22Rv1 (cell line): ENCODE results near the gene TCERG1L.

Experiments used
- H3K27ac ChIP-seq: fragments of 450-650 bp; 2 replicates; pipeline ENCODE4 v1.5.1; 2017
- ZFX ChIP-seq: fragments of 450-650 bp; IDR thresholded peaks from 2 replicates; pipeline ENCODE4 v1.6.1; 2017; ENCODE audit warnings: antibody characterized with exemption, borderline replicate concordance
- TF ChIP-seq, protein P1 (sequence below): fragments of 450-650 bp; IDR thresholded peaks from 2 replicates; pipeline ENCODE4 v1.5.1; 2017; ENCODE audit warnings: mild to moderate bottlenecking

Gene TCERG1L

DNA sequence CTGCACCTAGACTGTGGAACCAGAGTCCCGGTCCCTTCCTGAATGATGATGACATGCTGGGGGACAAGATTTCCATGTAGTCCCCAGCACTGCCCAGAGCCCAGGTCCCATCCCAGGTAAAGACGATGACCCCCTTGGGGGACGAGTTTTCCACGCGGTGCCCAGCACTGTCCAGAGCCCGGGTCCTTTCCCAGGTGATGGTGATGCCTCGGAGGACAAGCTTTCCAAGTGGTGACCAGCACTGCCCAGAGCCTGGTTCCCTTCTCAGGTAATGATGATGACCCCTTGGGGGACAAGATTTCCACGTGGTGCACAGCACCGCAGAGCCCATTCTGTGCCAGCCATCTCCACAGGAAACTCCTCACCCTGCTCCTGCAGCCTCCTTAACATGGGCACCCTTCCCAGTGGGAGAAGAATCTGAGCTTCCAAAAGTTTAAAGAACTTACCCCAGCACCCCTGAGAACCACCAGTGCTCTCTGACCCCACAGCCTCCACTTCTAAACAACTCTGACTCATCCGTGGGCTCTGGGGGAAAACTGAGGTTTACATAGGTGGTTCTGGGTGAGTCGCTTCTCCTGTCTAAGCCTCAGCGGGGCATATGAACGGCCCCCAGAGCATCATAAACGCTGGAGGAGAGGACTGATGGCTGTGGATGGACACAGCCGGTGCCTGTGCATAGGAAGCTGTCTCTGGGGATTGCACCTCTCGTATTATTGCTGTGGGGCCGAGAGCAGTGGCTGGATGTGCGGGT, 233.2 kb downstream of the TCERG1L start:
- TF ChIP-seq, protein P1, sequence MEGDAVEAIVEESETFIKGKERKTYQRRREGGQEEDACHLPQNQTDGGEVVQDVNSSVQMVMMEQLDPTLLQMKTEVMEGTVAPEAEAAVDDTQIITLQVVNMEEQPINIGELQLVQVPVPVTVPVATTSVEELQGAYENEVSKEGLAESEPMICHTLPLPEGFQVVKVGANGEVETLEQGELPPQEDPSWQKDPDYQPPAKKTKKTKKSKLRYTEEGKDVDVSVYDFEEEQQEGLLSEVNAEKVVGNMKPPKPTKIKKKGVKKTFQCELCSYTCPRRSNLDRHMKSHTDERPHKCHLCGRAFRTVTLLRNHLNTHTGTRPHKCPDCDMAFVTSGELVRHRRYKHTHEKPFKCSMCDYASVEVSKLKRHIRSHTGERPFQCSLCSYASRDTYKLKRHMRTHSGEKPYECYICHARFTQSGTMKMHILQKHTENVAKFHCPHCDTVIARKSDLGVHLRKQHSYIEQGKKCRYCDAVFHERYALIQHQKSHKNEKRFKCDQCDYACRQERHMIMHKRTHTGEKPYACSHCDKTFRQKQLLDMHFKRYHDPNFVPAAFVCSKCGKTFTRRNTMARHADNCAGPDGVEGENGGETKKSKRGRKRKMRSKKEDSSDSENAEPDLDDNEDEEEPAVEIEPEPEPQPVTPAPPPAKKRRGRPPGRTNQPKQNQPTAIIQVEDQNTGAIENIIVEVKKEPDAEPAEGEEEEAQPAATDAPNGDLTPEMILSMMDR: no peak
- TF ChIP-seq ZFX: no peak
- no peak overlapping the region for H3K27ac ChIP-seq

DNA sequence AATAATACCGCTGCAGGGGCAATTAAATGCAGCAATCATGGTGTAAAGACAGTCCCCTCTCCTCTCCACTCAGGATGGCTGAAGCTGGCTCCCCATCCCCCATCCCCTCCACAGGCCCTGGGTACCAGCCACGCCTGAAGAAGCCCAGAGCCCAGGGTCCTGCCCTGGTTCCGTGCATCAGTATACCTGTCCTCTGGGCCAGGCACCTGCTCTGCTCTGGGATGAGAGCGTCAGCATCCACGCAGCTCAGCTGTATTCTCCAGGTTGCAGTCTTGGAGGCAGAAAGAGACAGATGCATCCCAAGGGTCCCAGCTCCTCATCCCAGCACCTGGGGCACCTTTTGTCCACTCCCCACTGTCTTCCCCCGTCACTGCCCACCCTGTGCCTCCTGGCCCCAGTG, 233.8 kb downstream of the TCERG1L start:
- no peak overlapping the region for H3K27ac ChIP-seq
- no peak for TF ChIP-seq ZFX
- TF ChIP-seq, protein P1: no peak

DNA sequence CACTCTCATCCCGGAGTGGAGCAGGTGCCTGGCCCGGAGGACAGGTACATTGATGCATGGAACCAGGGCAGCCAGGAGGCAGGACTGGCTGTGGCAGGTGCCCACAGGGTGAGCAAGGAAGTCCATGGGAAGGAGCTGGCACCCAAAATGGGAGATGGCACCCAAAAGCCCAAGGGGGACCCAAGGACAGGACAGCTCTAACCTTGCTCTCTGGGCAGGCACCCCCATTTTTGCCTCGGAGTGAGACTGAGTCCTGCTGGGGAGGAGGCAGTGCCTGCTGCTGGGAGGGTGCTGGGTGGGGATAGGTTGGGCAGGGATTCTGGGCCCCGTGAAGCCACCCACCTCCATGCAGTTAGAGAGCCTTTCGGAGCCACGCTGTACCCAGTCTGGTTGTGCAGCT, 234.5 kb downstream of the TCERG1L start:
- TF ChIP-seq ZFX: no peak
- TF ChIP-seq, protein P1: no peak
- H3K27ac ChIP-seq: no peak overlapping the region

DNA sequence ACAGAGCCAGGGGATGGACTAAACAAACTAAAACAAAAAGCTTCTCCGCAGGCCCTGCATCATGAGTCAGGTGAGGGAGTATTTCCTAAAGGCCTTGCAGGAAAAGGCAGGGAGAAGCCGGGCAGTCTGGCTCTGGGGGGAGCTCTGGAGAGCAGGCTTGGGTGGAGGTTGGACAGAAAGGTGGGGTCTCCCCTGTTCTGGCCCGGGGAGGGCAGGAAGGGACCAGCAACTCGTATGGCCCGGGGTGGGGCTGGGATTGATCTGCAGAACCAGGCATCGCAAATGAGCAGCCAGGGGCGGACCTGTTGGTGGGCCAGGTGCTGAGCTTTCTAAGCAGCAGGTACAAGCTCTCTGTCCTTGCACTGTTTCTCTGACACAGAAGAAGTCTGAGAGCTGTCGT, 235.2 kb downstream of the TCERG1L start:
- no peak overlapping the region for H3K27ac ChIP-seq
- no peak for TF ChIP-seq ZFX
- TF ChIP-seq, protein P1: no peak

DNA sequence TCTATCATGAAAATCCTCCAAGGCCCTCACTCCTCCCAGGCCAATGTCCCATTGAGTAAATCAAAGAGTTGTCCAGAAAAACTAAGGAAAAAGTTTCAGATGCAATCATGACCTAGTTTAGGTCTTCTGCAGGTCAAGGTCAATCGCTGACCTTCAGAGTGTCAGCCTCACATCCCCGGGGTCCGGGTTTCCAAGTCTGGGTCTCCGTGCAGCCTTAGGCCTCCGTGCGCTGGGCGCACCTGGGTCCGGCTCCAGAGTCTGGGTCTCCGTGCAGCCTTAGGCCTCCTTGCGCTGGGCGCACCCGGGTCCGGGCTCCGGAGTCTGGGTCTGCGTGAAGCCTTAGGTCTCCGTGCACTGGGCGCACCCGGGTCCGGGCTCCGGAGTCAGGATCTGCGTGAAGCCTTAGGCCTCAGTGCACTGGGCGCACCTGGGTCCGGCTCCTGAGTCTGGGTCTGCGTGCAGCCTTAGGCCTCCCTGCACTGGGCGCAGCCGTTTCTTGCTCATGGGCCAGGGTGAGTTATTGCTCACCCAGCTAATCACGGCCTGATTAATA, 236.2 kb downstream of the TCERG1L start:
- TF ChIP-seq, protein P1: no peak
- TF ChIP-seq ZFX: no peak
- H3K27ac ChIP-seq: no peak overlapping the region

DNA sequence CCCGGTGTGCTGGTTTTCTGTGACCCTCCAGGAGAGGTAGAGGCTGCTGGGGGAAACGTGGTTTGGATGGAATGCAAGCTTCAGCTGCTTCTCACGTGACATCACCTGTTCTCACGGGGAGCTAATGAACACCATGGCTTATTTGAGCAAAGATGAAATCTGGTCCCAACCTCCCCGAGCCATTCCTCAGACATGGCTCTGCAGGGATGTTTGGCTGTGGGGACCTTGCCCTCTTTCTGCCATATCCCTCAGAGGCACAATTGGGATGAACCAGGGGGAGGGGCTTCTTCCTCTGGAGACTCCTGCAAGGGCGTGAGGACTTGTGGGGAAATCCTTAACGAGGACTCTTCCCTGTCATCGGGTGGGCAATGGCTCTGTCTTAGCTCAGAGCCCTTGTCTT, 236.8 kb downstream of the TCERG1L start:
- H3K27ac ChIP-seq: no peak overlapping the region
- TF ChIP-seq ZFX: no peak
- TF ChIP-seq, protein P1: no peak

DNA sequence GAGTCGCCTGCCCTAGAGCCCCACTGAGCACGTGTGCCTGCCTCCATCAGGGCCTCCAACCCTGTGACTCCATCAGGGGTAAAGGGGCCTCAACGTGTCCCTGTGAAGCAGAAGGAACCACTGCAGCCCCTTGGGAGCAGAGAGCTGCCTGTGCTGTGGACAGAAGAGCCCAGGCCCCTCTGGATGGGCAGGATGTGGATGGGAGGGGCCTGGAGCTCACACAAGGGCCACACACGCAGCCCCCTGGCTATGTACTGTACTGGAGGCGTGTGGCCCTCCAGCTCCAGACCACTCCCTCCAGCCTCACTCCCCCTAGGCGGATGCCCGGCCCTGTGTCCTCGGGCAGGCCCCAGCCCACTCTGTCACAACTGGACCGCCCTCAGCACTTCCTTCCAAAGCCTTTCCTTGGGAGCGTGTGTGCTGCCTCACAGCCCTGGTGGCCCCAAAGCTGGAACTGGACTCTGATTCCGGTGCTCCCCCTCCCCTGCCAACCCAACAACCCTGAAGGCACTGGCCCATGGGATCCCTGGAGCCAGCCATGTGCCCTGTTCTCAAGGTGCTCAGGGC, 238.0 kb downstream of the TCERG1L start:
- H3K27ac ChIP-seq: no peak overlapping the region
- no peak for TF ChIP-seq ZFX
